Activated T-helper 2 cell treated with anti-CD3 and anti-CD28 coated beads, Interferon-gamma antibody, Interleukin-2, Interleukin-4, amounts not matched to agents 10 μg/mL and 5 μg/mL and 100 μg/mL, durations not matched to agents 14 hours and 24 hours and 36 hours (primary cell): ENCODE results near the gene CEP128. TPM values are rescaled to one million over a fixed set of nuclear protein-coding genes. Genes with fewer than 3 reads are reported as not detected.

ENCODE experiments used
- DNase-seq: peaks from one replicate; pipeline ENCODE4 v3.0.0; 2021; ENCODE audit warnings: low spot score
- H3K27ac Mint-ChIP-seq: one replicate; pipeline ENCODE4 v1.8.0; 2021; ENCODE audit warnings: mixed read lengths
- H3K27me3 Mint-ChIP-seq: one replicate; pipeline ENCODE4 v1.8.0; 2021; ENCODE audit warnings: low read depth, mixed read lengths
- H3K36me3 Mint-ChIP-seq: one replicate; pipeline ENCODE4 v1.8.0; 2021; ENCODE audit warnings: low read depth, mixed read lengths
- H3K4me1 Mint-ChIP-seq: one replicate; pipeline ENCODE4 v1.8.0; 2021; ENCODE audit warnings: low read depth, mixed read lengths
- H3K4me3 Mint-ChIP-seq: one replicate; pipeline ENCODE4 v1.8.0; 2021; ENCODE audit warnings: low read depth, mild to moderate bottlenecking, moderate library complexity, mixed read lengths
- H3K9me3 Mint-ChIP-seq: one replicate; pipeline ENCODE4 v1.8.0; 2021; ENCODE audit warnings: mixed read lengths
- intact Hi-C: fragments of 100-400 bp; cut with micrococcal nuclease; formaldehyde crosslinking; loops from one replicate; pipeline ENCODE4 v1.15.1; 2023
- total RNA-seq: library from RNA; stranded (reverse); gene quantifications from 2 replicates; pipeline ENCODE4 v1.2.3, GENCODE V29; 2022

Gene CEP128
- total RNA-seq, 1 donor from 2014 or later: 18.0 TPM

GRCh38 chr14:80862983-80863382, 78.6 kb downstream of the CEP128 start:
- no peak for DNase-seq
- Mint-ChIP-seq H3K27ac (no peak overlapping the region), H3K36me3 (peaks cover 13% of the 10 kb centered on the region), H3K4me3 (no peak overlapping the region), H3K27me3 (no peaks in the 10 kb centered on the region), H3K9me3 (peaks cover 10% of the 10 kb centered on the region), H3K4me1 (no peaks in the 10 kb centered on the region)
- intact Hi-C loops: no loop called here

GRCh38 chr14:80862541-80862940, 79.0 kb downstream of the CEP128 start:
- Mint-ChIP-seq H3K27ac (no peak overlapping the region), H3K4me1 (no peaks in the 10 kb centered on the region), H3K27me3 (no peaks in the 10 kb centered on the region), H3K4me3 (no peak overlapping the region), H3K36me3 (peaks cover 13% of the 10 kb centered on the region), H3K9me3 (peaks cover 6% of the 10 kb centered on the region)
- no peak for DNase-seq
- intact Hi-C loops: no loop called here

- no peak for DNase-seq
- no peaks in the 10 kb centered on the region for H3K9me3 Mint-ChIP-seq
- H3K27ac Mint-ChIP-seq: no peak overlapping the region
- intact Hi-C loops: loop anchor here (5.0 kb wide), 1 partner anchor 638 kb away; the partner anchor contains the start of gene DIO2
- H3K4me1 Mint-ChIP-seq: no peaks in the 10 kb centered on the region
- no peaks in the 10 kb centered on the region for H3K27me3 Mint-ChIP-seq
- H3K36me3 Mint-ChIP-seq: no peaks in the 10 kb centered on the region
- H3K4me3 Mint-ChIP-seq: no peak overlapping the region
Observed at GRCh38 chr14:80850197-80850814, 91.2 kb downstream of the CEP128 start.

- Mint-ChIP-seq H3K27ac (no peak overlapping the region), H3K4me3 (no peak overlapping the region), H3K9me3 (no peaks in the 10 kb centered on the region), H3K4me1 (no peaks in the 10 kb centered on the region), H3K27me3 (no peaks in the 10 kb centered on the region), H3K36me3 (no peaks in the 10 kb centered on the region)
- intact Hi-C loops: no loop called here
- no peak for DNase-seq
Observed at GRCh38 chr14:80847070-80847469, 94.5 kb downstream of the CEP128 start.

GRCh38 chr14:80845856-80846255, 95.7 kb downstream of the CEP128 start:
- no peaks in the 10 kb centered on the region for H3K27me3 Mint-ChIP-seq
- no peak overlapping the region for H3K4me3 Mint-ChIP-seq
- no peaks in the 10 kb centered on the region for H3K36me3 Mint-ChIP-seq
- no peaks in the 10 kb centered on the region for H3K4me1 Mint-ChIP-seq
- DNase-seq: no peak
- no peaks in the 10 kb centered on the region for H3K9me3 Mint-ChIP-seq
- intact Hi-C loops: no loop called here
- H3K27ac Mint-ChIP-seq: no peak overlapping the region

GRCh38 chr14:80844872-80845271, 96.7 kb downstream of the CEP128 start:
- Mint-ChIP-seq H3K27ac (no peak overlapping the region), H3K4me3 (no peak overlapping the region), H3K9me3 (no peaks in the 10 kb centered on the region), H3K4me1 (no peaks in the 10 kb centered on the region), H3K36me3 (no peaks in the 10 kb centered on the region), H3K27me3 (no peaks in the 10 kb centered on the region)
- DNase-seq: no peak
- intact Hi-C loops: no loop called here

DNA sequence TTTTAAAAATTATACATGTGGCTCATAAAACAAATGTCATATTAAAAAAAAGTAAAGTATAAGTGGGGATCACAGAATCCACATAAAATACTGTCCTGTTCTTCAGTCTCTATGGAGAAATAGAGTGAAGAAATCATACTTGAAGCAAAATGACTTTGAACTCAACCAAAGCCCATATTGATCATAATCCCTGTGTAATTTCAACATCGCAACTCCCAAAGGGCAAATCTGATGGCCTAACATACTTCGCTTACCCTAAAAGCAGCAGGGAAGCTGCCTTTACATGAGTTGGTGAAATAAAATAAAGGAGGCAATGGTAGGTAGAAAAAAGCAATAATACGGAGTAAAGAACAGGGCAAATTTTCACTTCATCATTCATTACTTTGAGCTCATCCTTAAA, 101.8 kb downstream of the CEP128 start:
- intact Hi-C loops: no loop called here
- Mint-ChIP-seq H3K36me3 (no peaks in the 10 kb centered on the region), H3K4me3 (no peak overlapping the region), H3K27ac (no peak overlapping the region), H3K4me1 (no peaks in the 10 kb centered on the region), H3K27me3 (no peaks in the 10 kb centered on the region), H3K9me3 (no peaks in the 10 kb centered on the region)
- no peak for DNase-seq

GRCh38 chr14:80809663-80810062, 131.9 kb downstream of the CEP128 start:
- peaks cover 8% of the 10 kb centered on the region for H3K4me1 Mint-ChIP-seq
- no peak for DNase-seq
- H3K4me3 Mint-ChIP-seq: no peak overlapping the region
- no peak overlapping the region for H3K27ac Mint-ChIP-seq
- peaks cover 31% of the 10 kb centered on the region for H3K9me3 Mint-ChIP-seq
- peaks cover 27% of the 10 kb centered on the region for H3K36me3 Mint-ChIP-seq
- no peaks in the 10 kb centered on the region for H3K27me3 Mint-ChIP-seq
- intact Hi-C loops: no loop called here

DNA sequence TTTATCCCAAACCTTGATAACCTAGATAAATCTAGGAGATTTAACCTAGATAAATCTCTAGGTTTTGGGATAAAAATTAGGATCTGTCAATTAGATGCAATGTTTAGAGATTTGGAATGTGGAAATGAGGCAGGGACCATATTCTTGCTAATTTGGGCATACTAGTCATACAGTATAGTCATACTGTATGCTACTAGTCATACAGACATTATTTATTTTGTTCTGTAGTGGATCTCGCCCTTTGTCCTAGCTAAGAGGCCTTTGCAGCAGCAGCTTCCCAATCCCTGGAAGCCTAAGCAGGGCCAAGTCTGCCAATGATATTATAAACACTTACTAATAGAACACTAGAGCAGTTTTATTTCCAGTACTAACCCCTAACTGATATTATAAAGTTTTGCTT, 136.4 kb downstream of the CEP128 start:
- intact Hi-C loops: no loop called here

DNA sequence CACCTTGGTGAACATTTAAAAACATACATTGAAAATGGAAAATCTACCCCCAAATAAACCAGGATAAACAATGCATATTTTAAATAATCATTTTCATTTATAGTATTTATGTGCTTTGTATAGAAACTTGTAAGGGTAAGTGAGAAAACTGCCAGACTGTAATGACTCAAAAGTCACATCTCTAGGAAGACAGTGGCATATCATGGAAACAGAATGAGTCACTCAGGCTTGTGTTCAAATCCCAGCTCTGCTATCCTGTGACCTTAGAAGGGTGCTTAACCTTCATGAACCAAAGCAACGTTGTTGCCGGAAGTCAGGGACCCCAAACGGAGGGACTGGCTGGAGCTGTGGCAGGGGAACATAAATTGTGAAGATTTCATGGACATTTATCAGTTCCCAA, 142.7 kb downstream of the CEP128 start:
- no peaks in the 10 kb centered on the region for H3K27me3 Mint-ChIP-seq
- no peak overlapping the region for H3K27ac Mint-ChIP-seq
- H3K9me3 Mint-ChIP-seq: peaks cover 16% of the 10 kb centered on the region
- H3K4me1 Mint-ChIP-seq: no peaks in the 10 kb centered on the region
- H3K4me3 Mint-ChIP-seq: no peak overlapping the region
- DNase-seq: no peak
- H3K36me3 Mint-ChIP-seq: peaks cover 7% of the 10 kb centered on the region
- intact Hi-C loops: no loop called here

More for the DNA sequence above, 136.4 kb downstream of the CEP128 start:
- H3K4me3 Mint-ChIP-seq: no peak overlapping the region
- H3K27ac Mint-ChIP-seq: no peak overlapping the region
- H3K4me1 Mint-ChIP-seq: peaks cover 8% of the 10 kb centered on the region
- H3K9me3 Mint-ChIP-seq: peaks cover 29% of the 10 kb centered on the region
- H3K27me3 Mint-ChIP-seq: no peaks in the 10 kb centered on the region
- no peak for DNase-seq
- peaks cover 22% of the 10 kb centered on the region for H3K36me3 Mint-ChIP-seq

- no peaks in the 10 kb centered on the region for H3K27me3 Mint-ChIP-seq
- intact Hi-C loops: no loop called here
- peaks cover 16% of the 10 kb centered on the region for H3K9me3 Mint-ChIP-seq
- no peaks in the 10 kb centered on the region for H3K4me1 Mint-ChIP-seq
- DNase-seq: no peak
- H3K4me3 Mint-ChIP-seq: no peak overlapping the region
- no peak overlapping the region for H3K27ac Mint-ChIP-seq
- peaks cover 7% of the 10 kb centered on the region for H3K36me3 Mint-ChIP-seq
Observed at GRCh38 chr14:80798211-80798610, 143.3 kb downstream of the CEP128 start.

- Mint-ChIP-seq H3K27me3 (no peaks in the 10 kb centered on the region), H3K4me1 (no peaks in the 10 kb centered on the region), H3K27ac (no peak overlapping the region), H3K36me3 (peaks cover 5% of the 10 kb centered on the region), H3K9me3 (no peaks in the 10 kb centered on the region), H3K4me3 (no peak overlapping the region)
- no peak for DNase-seq
- intact Hi-C loops: no loop called here
Observed at GRCh38 chr14:80792771-80793170, 148.8 kb downstream of the CEP128 start.

- Mint-ChIP-seq H3K27me3 (no peaks in the 10 kb centered on the region), H3K9me3 (no peaks in the 10 kb centered on the region), H3K4me3 (no peak overlapping the region), H3K27ac (no peak overlapping the region), H3K4me1 (no peaks in the 10 kb centered on the region), H3K36me3 (peaks cover 9% of the 10 kb centered on the region)
- intact Hi-C loops: no loop called here
- DNase-seq: no peak
Observed at GRCh38 chr14:80787876-80788275, 153.7 kb downstream of the CEP128 start.

DNA sequence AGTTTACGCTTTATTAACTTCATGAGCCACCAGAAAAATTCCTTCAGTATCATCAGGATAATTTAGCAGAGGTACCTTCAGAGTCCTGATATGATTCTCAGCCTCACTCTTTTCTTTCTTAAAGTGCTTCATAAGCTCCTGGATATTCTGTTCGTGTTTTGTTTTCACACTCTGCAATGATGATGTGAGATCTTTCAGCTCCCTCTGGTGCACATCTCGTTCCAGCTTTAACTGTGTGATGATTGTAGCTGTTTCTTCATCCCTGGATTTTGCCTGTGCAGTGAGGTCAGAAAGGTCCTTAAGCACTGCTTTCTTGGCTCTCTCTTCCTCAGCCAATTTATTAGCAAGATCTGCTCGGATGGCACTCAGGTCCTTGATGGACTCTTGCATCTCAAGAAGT, 156.7 kb downstream of the CEP128 start:
- Mint-ChIP-seq H3K9me3 (no peaks in the 10 kb centered on the region), H3K27ac (no peak overlapping the region), H3K36me3 (peaks cover 6% of the 10 kb centered on the region), H3K4me1 (no peaks in the 10 kb centered on the region), H3K4me3 (no peak overlapping the region), H3K27me3 (no peaks in the 10 kb centered on the region)
- intact Hi-C loops: no loop called here
- no peak for DNase-seq
